ENCODE results near the gene MMP19.
"Not testable (repeated sequence)": the region's sequence is repeated elsewhere in the genome, so short reads cannot be mapped to it uniquely, and the experiment has no call there.

The MMP19 gene

GRCh38 chr12:55842681-55843429 lies at the start of gene MMP19:
TSS of gene MMP19 (minus strand) at chr12:55842936. CDS start at chr12:55842830, 106 bp downstream.
- no peak for DNase-seq

GRCh38 chr12:55891310-55891709 lies 48.6 kb upstream of the MMP19 start:
- DNase-seq, result no peak

GRCh38 chr12:55885113-55885512 lies 42.4 kb upstream of the MMP19 start:
- DNase-seq, result no peak

GRCh38 chr12:55877824-55878223 lies 35.1 kb upstream of the MMP19 start:
- no peak for DNase-seq

- DNase-seq, result no peak
These were observed 33.1 kb upstream of the MMP19 start for GRCh38 chr12:55875704-55876467.

- no peak for DNase-seq
These were observed 31.7 kb upstream of the MMP19 start for GRCh38 chr12:55874443-55874842.

GRCh38 chr12:55866454-55867004 lies 23.8 kb upstream of the MMP19 start:
- DNase-seq, result not testable (repeated sequence)

- no peak for DNase-seq
These were observed 22.6 kb upstream of the MMP19 start for GRCh38 chr12:55865327-55865726.

GRCh38 chr12:55862931-55863330 lies 20.2 kb upstream of the MMP19 start:
- not testable (repeated sequence) for DNase-seq

GRCh38 chr12:55862286-55862685 lies 19.6 kb upstream of the MMP19 start:
- DNase-seq, result no peak

GRCh38 chr12:55861871-55862270 lies 19.1 kb upstream of the MMP19 start:
- DNase-seq, result no peak

GRCh38 chr12:55861396-55861795 lies 18.7 kb upstream of the MMP19 start:
- DNase-seq, result no peak

GRCh38 chr12:55852740-55853139 lies 10.0 kb upstream of the MMP19 start:
- no peak for DNase-seq

GRCh38 chr12:55850893-55851292 lies 8.2 kb upstream of the MMP19 start:
- DNase-seq, result no peak

- DNase-seq, result no peak
These were observed 7.7 kb upstream of the MMP19 start for GRCh38 chr12:55850401-55850800.

- no peak for DNase-seq
These were observed 7.0 kb upstream of the MMP19 start for GRCh38 chr12:55849616-55850343.

GRCh38 chr12:55847603-55848291 lies 5.0 kb upstream of the MMP19 start:
- DNase-seq, result peak; percentile 96

- no peak for DNase-seq
These were observed 4.3 kb upstream of the MMP19 start for GRCh38 chr12:55847033-55847432.

GRCh38 chr12:55845785-55846496 lies 3.2 kb upstream of the MMP19 start:
- no peak for DNase-seq

GRCh38 chr12:55845361-55845760 lies 2.6 kb upstream of the MMP19 start:
- DNase-seq, result no peak

GRCh38 chr12:55844961-55845360 lies 2.2 kb upstream of the MMP19 start:
- DNase-seq, result no peak

- no peak for DNase-seq
These were observed 695 bp upstream of the MMP19 start for GRCh38 chr12:55843431-55843830.
